HG02763 (cell line): ENCODE data around the gene EPN1.
A peak's percentile ranks its signal among the peaks of the same experiment; 100 is the strongest.

ENCODE experiments used
- ATAC-seq: cut with Tn5 transposase; IDR thresholded peaks from one replicate; pipeline ENCODE4 v1.9.1; 2021; ENCODE audit warnings: mild to moderate bottlenecking, moderate library complexity; ENCODE audit not compliant: unreplicated experiment

Gene EPN1

GRCh38 chr19:55674841-55675660, at the start of gene EPN1:
TSS of gene EPN1 (plus strand) at chr19:55675226. CDS start at chr19:55678628, 3,402 bp downstream.
- ATAC-seq = peak; percentile 75

- ATAC-seq = no peak
Measured at GRCh38 chr19:55626350-55626749, 48.7 kb upstream of the EPN1 start.

- no peak for ATAC-seq
Measured at GRCh38 chr19:55632463-55632834, 42.6 kb upstream of the EPN1 start.

- ATAC-seq = no peak
Measured at GRCh38 chr19:55633861-55634260, 41.2 kb upstream of the EPN1 start.

GRCh38 chr19:55635334-55635717, 39.7 kb upstream of the EPN1 start:
- no peak for ATAC-seq

- ATAC-seq = no peak
Measured at GRCh38 chr19:55635856-55636440, 39.1 kb upstream of the EPN1 start.

GRCh38 chr19:55636723-55637122, 38.3 kb upstream of the EPN1 start:
- ATAC-seq = no peak

- ATAC-seq = no peak
Measured at GRCh38 chr19:55637534-55637933, 37.5 kb upstream of the EPN1 start.

GRCh38 chr19:55638864-55639359, 36.1 kb upstream of the EPN1 start:
- ATAC-seq = no peak

- no peak for ATAC-seq
Measured at GRCh38 chr19:55640043-55640576, 34.9 kb upstream of the EPN1 start.

GRCh38 chr19:55640577-55641425, 34.2 kb upstream of the EPN1 start, which contains the start of gene ZNF580:
TSS of gene ZNF580 (plus strand) at chr19:55641002. CDS start at chr19:55642509, 1,507 bp downstream.
- ATAC-seq = no peak

- ATAC-seq = no peak
Measured at GRCh38 chr19:55641426-55642152, 33.4 kb upstream of the EPN1 start.

GRCh38 chr19:55642153-55643002, 32.6 kb upstream of the EPN1 start:
- ATAC-seq = no peak

- no peak for ATAC-seq
Measured at GRCh38 chr19:55643003-55643886, 31.8 kb upstream of the EPN1 start, which contains the start of gene ZNF581. TSS of gene ZNF581 (plus strand) at chr19:55643649. CDS start at chr19:55644572, 923 bp downstream.

GRCh38 chr19:55643887-55644176, 31.2 kb upstream of the EPN1 start:
- no peak for ATAC-seq

- no peak for ATAC-seq
Measured at GRCh38 chr19:55644191-55644833, 30.7 kb upstream of the EPN1 start.

- no peak for ATAC-seq
Measured at GRCh38 chr19:55644842-55645511, 30.0 kb upstream of the EPN1 start.

GRCh38 chr19:55645512-55645881, 29.5 kb upstream of the EPN1 start:
- no peak for ATAC-seq
